SH-SY5Y (cell line): Measurements from ENCODE around the gene DMXL1.

Experiments
- GATA2 ChIP-seq: IDR thresholded peaks from 2 replicates; pipeline ENCODE4 v1.6.1; 2011; ENCODE audit warnings: mild to moderate bottlenecking, low read depth, low read length
- GATA3 ChIP-seq: IDR thresholded peaks from 2 replicates; pipeline ENCODE4 v1.6.1; 2011; ENCODE audit warnings: low read depth, mild to moderate bottlenecking, low read length, moderate library complexity

DNA sequence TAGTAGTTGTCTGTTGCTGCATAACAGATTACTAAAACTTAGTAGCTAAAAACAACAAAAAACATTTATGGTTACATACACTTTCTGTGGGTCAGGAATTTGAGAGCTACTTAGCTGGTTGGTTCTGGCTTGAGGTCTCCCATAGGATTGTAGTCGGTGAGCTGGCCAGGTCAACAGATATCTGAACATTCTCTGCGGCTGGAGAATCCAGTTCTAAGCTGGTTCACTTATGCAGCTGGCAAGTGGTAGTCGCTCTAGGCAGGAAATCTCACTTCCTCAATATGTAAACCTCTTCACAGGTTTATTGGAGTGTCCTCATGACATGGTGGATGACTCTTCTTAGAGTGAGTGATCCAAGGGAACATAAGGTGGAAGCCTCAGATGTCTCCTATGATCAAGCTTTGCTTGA lies 219.3 kb downstream of the DMXL1 start:
- no peak for TF ChIP-seq GATA2
- no peak for TF ChIP-seq GATA3
